ENCODE results near the gene ACKR4. TPM values are rescaled to one million over a fixed set of nuclear protein-coding genes. Genes with fewer than 3 reads are reported as not detected.

The ACKR4 gene
- total and polyA plus RNA-seq, 2 experiments from 2014 or later: 0.26 TPM; not detected in 1

DNA sequence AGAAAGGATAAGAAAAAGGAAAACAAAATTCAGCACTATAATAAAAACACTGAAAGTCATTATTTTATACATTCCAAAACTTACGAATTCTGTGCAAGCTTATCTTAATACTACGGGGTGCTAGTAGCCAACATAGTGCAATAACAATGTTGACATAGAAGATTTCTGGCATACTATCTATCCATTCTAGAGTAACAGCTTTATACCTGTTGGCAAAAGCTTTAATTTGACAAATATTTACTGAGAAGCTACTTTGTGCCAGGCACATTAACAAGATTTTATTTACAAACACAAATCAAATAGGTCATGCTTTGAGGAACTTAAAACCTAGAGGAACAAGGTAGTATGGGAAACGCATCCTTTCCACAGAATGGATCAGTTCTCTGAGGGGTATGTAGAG is 1.1 kb downstream of the ACKR4 start:
- H3K27me3 ChIP-seq (ENCODE audit: insufficient read depth): no peaks in the 10 kb centered on the region
- no peak overlapping the region for H2AFZ ChIP-seq
- no peaks in the 10 kb centered on the region for H3F3A ChIP-seq (replicated peaks; ENCODE audit: low read depth)
- no peaks in the 10 kb centered on the region for H3K79me2 ChIP-seq (replicated peaks; ENCODE audit: insufficient read depth)
- no peak overlapping the region for H3K27ac Mint-ChIP-seq
- ATAC-seq (no peak), DNase-seq (ENCODE audit: low spot score) (no peak)
- H3K4me3 ChIP-seq: no peak overlapping the region
- H3K4me3 Mint-ChIP-seq: no peak overlapping the region
- H3K27me3 Mint-ChIP-seq (ENCODE audit: insufficient read depth, low read depth, poor library complexity): no peaks in the 10 kb centered on the region
- H3K9me2 ChIP-seq (ENCODE audit: insufficient read depth): no peaks in the 10 kb centered on the region
- H3K9me3 Mint-ChIP-seq: no peaks in the 10 kb centered on the region
- H3K4me1 ChIP-seq (ENCODE audit: insufficient read depth): no peaks in the 10 kb centered on the region; the same call in 1 of the 2 replicates
- H3K36me3 Mint-ChIP-seq (ENCODE audit: low read depth): peaks cover 4% of the 10 kb centered on the region; the same call in 1 of the 3 replicates
- no peaks in the 10 kb centered on the region for H3K36me3 ChIP-seq (ENCODE audit: insufficient read depth)
- H3K4me1 Mint-ChIP-seq: peaks cover 6% of the 10 kb centered on the region; the same call in 2 of the 3 replicates
- no peak overlapping the region for H3K4me2 ChIP-seq
- no peaks in the 10 kb centered on the region for H4K20me1 ChIP-seq (replicated peaks; ENCODE audit: insufficient read depth)
- H3K27ac ChIP-seq (ENCODE audit: low read depth): no peak overlapping the region
- TF ChIP-seq NANOG (IDR thresholded peaks at IDR 0.05; ENCODE audit: borderline replicate concordance): no peak
- no peak for TF ChIP-seq EZH2phosphoT487 (IDR thresholded peaks at IDR 0.05; ENCODE audit: unreplicated experiment)
- TF ChIP-seq CREB1 (CRISPR knock-in tag; IDR thresholded peaks at IDR 0.05; ENCODE audit: low read depth): no peak
- no peak for TF ChIP-seq ZNF114 (CRISPR knock-in tag; IDR thresholded peaks at IDR 0.05)
- TF ChIP-seq ZNF331 (CRISPR knock-in tag; IDR thresholded peaks at IDR 0.05; ENCODE audit: low read depth): no peak
- no peak for TF ChIP-seq ZNF462 (CRISPR knock-in tag; IDR thresholded peaks at IDR 0.05)
- TF ChIP-seq, protein P1, sequence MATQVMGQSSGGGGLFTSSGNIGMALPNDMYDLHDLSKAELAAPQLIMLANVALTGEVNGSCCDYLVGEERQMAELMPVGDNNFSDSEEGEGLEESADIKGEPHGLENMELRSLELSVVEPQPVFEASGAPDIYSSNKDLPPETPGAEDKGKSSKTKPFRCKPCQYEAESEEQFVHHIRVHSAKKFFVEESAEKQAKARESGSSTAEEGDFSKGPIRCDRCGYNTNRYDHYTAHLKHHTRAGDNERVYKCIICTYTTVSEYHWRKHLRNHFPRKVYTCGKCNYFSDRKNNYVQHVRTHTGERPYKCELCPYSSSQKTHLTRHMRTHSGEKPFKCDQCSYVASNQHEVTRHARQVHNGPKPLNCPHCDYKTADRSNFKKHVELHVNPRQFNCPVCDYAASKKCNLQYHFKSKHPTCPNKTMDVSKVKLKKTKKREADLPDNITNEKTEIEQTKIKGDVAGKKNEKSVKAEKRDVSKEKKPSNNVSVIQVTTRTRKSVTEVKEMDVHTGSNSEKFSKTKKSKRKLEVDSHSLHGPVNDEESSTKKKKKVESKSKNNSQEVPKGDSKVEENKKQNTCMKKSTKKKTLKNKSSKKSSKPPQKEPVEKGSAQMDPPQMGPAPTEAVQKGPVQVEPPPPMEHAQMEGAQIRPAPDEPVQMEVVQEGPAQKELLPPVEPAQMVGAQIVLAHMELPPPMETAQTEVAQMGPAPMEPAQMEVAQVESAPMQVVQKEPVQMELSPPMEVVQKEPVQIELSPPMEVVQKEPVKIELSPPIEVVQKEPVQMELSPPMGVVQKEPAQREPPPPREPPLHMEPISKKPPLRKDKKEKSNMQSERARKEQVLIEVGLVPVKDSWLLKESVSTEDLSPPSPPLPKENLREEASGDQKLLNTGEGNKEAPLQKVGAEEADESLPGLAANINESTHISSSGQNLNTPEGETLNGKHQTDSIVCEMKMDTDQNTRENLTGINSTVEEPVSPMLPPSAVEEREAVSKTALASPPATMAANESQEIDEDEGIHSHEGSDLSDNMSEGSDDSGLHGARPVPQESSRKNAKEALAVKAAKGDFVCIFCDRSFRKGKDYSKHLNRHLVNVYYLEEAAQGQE (IDR thresholded peaks at IDR 0.05; ENCODE audit: unreplicated experiment): no peak
- no peak for TF ChIP-seq STAT1 (IDR thresholded peaks at IDR 0.05; ENCODE audit: unreplicated experiment)
- no peak for TF ChIP-seq JUNB (IDR thresholded peaks at IDR 0.05; ENCODE audit: unreplicated experiment)
- TF ChIP-seq POLR2AphosphoS5 (IDR thresholded peaks at IDR 0.05; ENCODE audit: low read depth): no peak
- no peak for TF ChIP-seq CTCF (conservative IDR thresholded peaks at IDR 0.05; ENCODE audit: low read depth in 2 of 2)
- no peak for TF ChIP-seq ETS1 (IDR thresholded peaks at IDR 0.05)
- no peak for TF ChIP-seq EZH2 (IDR thresholded peaks at IDR 0.05; ENCODE audit: low read depth, unreplicated experiment)
